Endometrial microvascular endothelial cells (primary cell): ENCODE results near the gene GNAL. TPM values are rescaled to one million over a fixed set of nuclear protein-coding genes. Genes with fewer than 3 reads are reported as not detected.

ENCODE experiments used
- in situ Hi-C: cut with HindIII; loops from 2 replicates; pipeline ENCODE4 v1.10.0; 2017; ENCODE audit warnings: low sequenced_read_pairs, low pct_unique_long_range_greater_than_20kb; ENCODE audit errors: inconsistent ontology term
- total RNA-seq: library from RNA; depleted of rRNA; stranded (reverse); fragments of >200 nt; gene quantifications from one replicate; pipeline ENCODE4 v1.2.3, GENCODE V29; 2015; ENCODE audit errors: inconsistent ontology term

Gene GNAL
- total RNA-seq, 1 donor from 2014 or later, result 1.2 TPM

GRCh38 chr18:11751341-11752115, 62.5 kb downstream of the GNAL start:
- in situ Hi-C loops, result no loop called here

- in situ Hi-C loops, result no loop called here
Observed at GRCh38 chr18:11752116-11752911, 63.2 kb downstream of the GNAL start.

GRCh38 chr18:11754979-11755378, 65.9 kb downstream of the GNAL start:
- in situ Hi-C loops, result no loop called here

GRCh38 chr18:11757084-11757590, 68.1 kb downstream of the GNAL start:
- in situ Hi-C loops, result no loop called here

GRCh38 chr18:11759456-11759855, 70.4 kb downstream of the GNAL start:
- in situ Hi-C loops, result no loop called here

GRCh38 chr18:11760498-11761167, 71.6 kb downstream of the GNAL start:
- in situ Hi-C loops, result no loop called here

GRCh38 chr18:11761553-11761952, 72.5 kb downstream of the GNAL start:
- in situ Hi-C loops, result no loop called here

- in situ Hi-C loops, result no loop called here
Observed at GRCh38 chr18:11762429-11762828, 73.4 kb downstream of the GNAL start.

GRCh38 chr18:11767329-11767728, 78.3 kb downstream of the GNAL start:
- in situ Hi-C loops, result no loop called here

GRCh38 chr18:11767935-11768334, 78.9 kb downstream of the GNAL start:
- in situ Hi-C loops, result no loop called here

- in situ Hi-C loops, result no loop called here
Observed at GRCh38 chr18:11775436-11776174, 86.5 kb downstream of the GNAL start.

- in situ Hi-C loops, result no loop called here
Observed at GRCh38 chr18:11780042-11780441, 91.0 kb downstream of the GNAL start.

GRCh38 chr18:11783716-11784331, 94.8 kb downstream of the GNAL start:
- in situ Hi-C loops, result no loop called here

GRCh38 chr18:11784674-11785304, 95.7 kb downstream of the GNAL start:
- in situ Hi-C loops, result no loop called here

- in situ Hi-C loops, result no loop called here
Observed at GRCh38 chr18:11785444-11786055, 96.5 kb downstream of the GNAL start.

- in situ Hi-C loops, result no loop called here
Observed at GRCh38 chr18:11789716-11790510, 100.8 kb downstream of the GNAL start.

- in situ Hi-C loops, result no loop called here
Observed at GRCh38 chr18:11791131-11791530, 102.1 kb downstream of the GNAL start.
